Keratinocyte (primary cell): ENCODE measurements around the gene CYP4B1. TPM values are rescaled to one million over a fixed set of nuclear protein-coding genes. Genes with fewer than 3 reads are reported as not detected.

Source experiments
- DNase-seq: peaks from one replicate; pipeline ENCODE4 v3.0.0-alpha.2; 2011; ENCODE audit warnings: low read depth, missing footprints, low spot score
- FAIRE-seq: peaks from 2 replicates; lab custom pipeline; 2011; peaks lifted over from hg19 to GRCh38; lab: Jason Lieb, UNC
- H2AFZ ChIP-seq: 2 replicates; pipeline ENCODE4 v1.6.0; 2012; ENCODE audit warnings: low read length, control low read depth, inconsistent platforms; ENCODE audit not compliant: control insufficient read depth
- H3K27ac ChIP-seq: 2 replicates; pipeline ENCODE4 v1.5.1; 2011; ENCODE audit warnings: low read length; ENCODE audit not compliant: control insufficient read depth, insufficient read depth
- H3K27me3 ChIP-seq: 3 replicates; pipeline ENCODE4 v1.6.0; 2011; ENCODE audit warnings: low read length; ENCODE audit not compliant: control insufficient read depth, insufficient read depth; ENCODE audit errors: extremely low read depth
- H3K36me3 ChIP-seq, 2 experiments: 2 replicates in 1 of 2; 3 replicates in 1 of 2; pipeline ENCODE4 v1.5.1; 2011; ENCODE audit warnings: low read length in 2 of 2, mild to moderate bottlenecking in 1 of 2; ENCODE audit not compliant: control insufficient read depth in 2 of 2, insufficient read depth in 2 of 2; ENCODE audit errors: extremely low read depth in 1 of 2
- H3K4me1 ChIP-seq: 3 replicates; pipeline ENCODE4 v1.5.1; 2011; ENCODE audit warnings: low read length; ENCODE audit not compliant: control insufficient read depth, insufficient read depth; ENCODE audit errors: extremely low read depth
- H3K4me2 ChIP-seq: 3 replicates; pipeline ENCODE4 v1.6.0; 2011; ENCODE audit warnings: low read depth, low read length; ENCODE audit not compliant: control insufficient read depth, insufficient read depth; ENCODE audit errors: extremely low read depth
- H3K4me3 ChIP-seq, 3 experiments: fragments of 200-600 bp in 1 of 3; sonication (generic) in 1 of 3; 2 replicates in 2 of 3; 3 replicates in 1 of 3; pipeline ENCODE4 v1.5.1; 2011 to 2016; ENCODE audit warnings: low read length in 3 of 3, mild to moderate bottlenecking in 3 of 3, control low read depth in 2 of 3, inconsistent platforms in 1 of 3, low read depth in 1 of 3, mixed read lengths in 1 of 3, mixed run types in 1 of 3, moderate library complexity in 1 of 3; ENCODE audit not compliant: control insufficient read depth in 2 of 3, insufficient read depth in 2 of 3; ENCODE audit errors: extremely low read depth in 1 of 3
- H3K79me2 ChIP-seq: 2 replicates; pipeline ENCODE4 v1.6.0; 2012; ENCODE audit warnings: low read length; ENCODE audit not compliant: control insufficient read depth, insufficient read depth
- H3K9ac ChIP-seq: 3 replicates; pipeline ENCODE4 v1.6.0; 2011; ENCODE audit warnings: low read length; ENCODE audit not compliant: control insufficient read depth, insufficient read depth; ENCODE audit errors: extremely low read depth
- H3K9me1 ChIP-seq: 3 replicates; pipeline ENCODE4 v1.6.0; 2011; ENCODE audit warnings: low read length; ENCODE audit not compliant: control insufficient read depth, insufficient read depth; ENCODE audit errors: extremely low read depth
- H3K9me3 ChIP-seq: 2 replicates; pipeline ENCODE4 v1.5.1; 2012; ENCODE audit warnings: low read depth, low read length; ENCODE audit not compliant: control insufficient read depth
- H4K20me1 ChIP-seq: 3 replicates; pipeline ENCODE4 v1.6.0; 2011; ENCODE audit warnings: low read length; ENCODE audit not compliant: control insufficient read depth, insufficient read depth; ENCODE audit errors: extremely low read depth
- CTCF ChIP-seq, 3 experiments: IDR thresholded peaks in 1 of 3; conservative IDR thresholded peaks in 1 of 3; optimal IDR thresholded peaks in 1 of 3; 2 replicates in 2 of 3; 3 replicates in 1 of 3; pipeline versions ENCODE3 to v1.5.1; 2011; ENCODE audit warnings: low read length in 3 of 3, mild to moderate bottlenecking in 3 of 3, moderate library complexity in 2 of 3, control low read depth in 1 of 3, inconsistent platforms in 1 of 3; ENCODE audit not compliant: insufficient read depth in 2 of 3; ENCODE audit errors: extremely low read depth in 1 of 3
- EZH2 ChIP-seq: IDR thresholded peaks from one replicate; pipeline ENCODE4 v1.6.1; 2012; ENCODE audit warnings: inconsistent platforms, mild to moderate bottlenecking, low read length, moderate library complexity
- dilution Hi-C: fragments of 300-500 bp; cut with MboI; formaldehyde crosslinking; loops from one replicate; pipeline ENCODE4 v1.7.0; 2020; ENCODE audit warnings: low sequenced_read_pairs; ENCODE audit not compliant: extremely low pct_ligation_motif_present
- polyA plus RNA-seq, 5 experiments: library from polyadenylated mRNA; depleted of rRNA in 3 of 5; stranded (reverse) in 3 of 5; stranded (forward) in 1 of 5; unstranded in 1 of 5; fragments of >200 nt; gene quantifications; 1 replicate in 1 of 5; 2 replicates in 3 of 5; 3 replicates in 1 of 5; pipeline versions ENCODE4 v1.2.1 to v1.2.3, GENCODE V29; 2011 to 2012; ENCODE audit warnings: missing spikeins in 2 of 5, low read depth in 1 of 5, low replicate concordance in 1 of 5

CYP4B1 gene
- polyA plus RNA-seq, 1 donor (not counting 4 experiments of a cell fraction or from before 2014, with no cell fraction given), result 2.1 TPM

DNA sequence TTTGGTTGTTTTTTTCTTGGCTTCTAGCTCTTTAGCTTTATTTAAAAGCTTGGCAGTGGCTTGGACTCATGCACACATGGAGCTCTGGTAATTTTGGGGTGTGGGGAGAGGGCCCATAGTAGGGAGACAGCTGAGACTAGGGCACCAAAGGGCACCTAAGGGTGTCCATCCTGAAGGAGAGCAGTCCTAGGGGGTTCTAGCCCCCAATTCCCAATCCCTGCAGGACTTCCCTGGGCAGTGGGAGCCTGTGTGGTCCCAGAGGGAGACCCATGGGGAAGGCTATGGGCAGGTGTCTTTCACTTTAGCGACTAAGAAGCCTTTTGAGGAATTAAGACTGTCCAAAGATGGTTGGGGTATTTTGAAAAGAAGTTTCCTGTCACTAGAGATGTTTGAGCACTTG lies 6.9 kb downstream of the CYP4B1 start:
- Histone ChIP-seq H4K20me1 (no peaks in the 10 kb centered on the region), H3K9me1 (no peaks in the 10 kb centered on the region), H2AFZ (no peak overlapping the region), H3K9me3 (no peaks in the 10 kb centered on the region), H3K9ac (no peak overlapping the region), H3K4me2 (no peak overlapping the region), H3K79me2 (no peaks in the 10 kb centered on the region), H3K4me1 (peaks cover 6% of the 10 kb centered on the region), H3K27me3 (peaks cover 4% of the 10 kb centered on the region), H3K4me3 (no peak overlapping the region), H3K36me3 (no peaks in the 10 kb centered on the region), H3K27ac (no peak overlapping the region)
- no peak for FAIRE-seq
- DNase-seq, result no peak
- dilution Hi-C loops, result no loop called here
- TF ChIP-seq EZH2 (no peak), CTCF (optimal IDR thresholded peaks at IDR 0.05 in 1 of 3, IDR thresholded peaks at IDR 0.05 in 1 of 3, conservative IDR thresholded peaks at IDR 0.05 in 1 of 3; ENCODE audit: extremely low read depth in 1 of 3, insufficient read depth in 2 of 3, low read length in 3 of 3) (no peak)

DNA sequence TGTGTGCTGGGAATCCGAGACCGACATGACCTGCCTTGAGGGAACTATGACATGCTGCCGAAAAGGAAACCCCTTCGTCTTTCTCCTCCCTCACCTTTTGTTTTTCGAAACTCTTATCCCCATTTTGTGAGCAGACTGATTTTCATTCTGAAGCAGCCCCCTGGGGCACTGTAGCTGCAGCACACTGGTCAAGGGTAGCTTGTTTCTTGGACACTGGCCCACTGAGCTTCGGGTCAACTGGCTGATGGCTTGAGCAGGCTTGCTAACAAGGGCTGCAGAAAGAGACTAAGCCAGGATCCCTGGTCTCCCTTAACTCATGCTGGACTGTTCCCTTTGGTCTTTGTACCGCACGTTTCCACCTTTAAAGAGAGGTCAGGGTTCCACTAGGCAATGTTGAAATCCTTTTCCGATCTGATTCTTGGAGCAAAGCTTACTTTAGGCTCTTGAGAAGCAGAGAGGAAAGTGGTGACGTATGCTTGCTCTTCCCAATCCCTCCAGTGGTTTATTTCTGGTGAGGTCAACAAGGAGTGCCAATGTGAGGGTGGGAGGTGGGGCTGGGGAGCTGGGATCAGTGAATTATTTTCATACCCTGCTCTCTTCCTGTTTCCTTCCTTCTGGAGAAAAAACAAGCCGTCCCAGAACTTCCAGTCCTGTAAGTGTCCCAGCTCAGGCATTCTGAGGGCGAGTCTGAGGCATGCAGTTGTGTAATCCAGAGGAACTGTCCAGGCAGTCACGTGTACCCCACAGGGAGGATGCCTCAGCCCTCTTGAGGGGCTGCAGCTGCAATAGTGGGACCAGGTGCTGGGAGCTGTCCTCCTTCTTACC lies 7.6 kb downstream of the CYP4B1 start:
- Histone ChIP-seq H3K27me3 (peaks cover 4% of the 10 kb centered on the region), H4K20me1 (no peaks in the 10 kb centered on the region), H3K4me3 (no peak overlapping the region), H3K36me3 (no peaks in the 10 kb centered on the region), H3K4me1 (peaks cover 6% of the 10 kb centered on the region), H3K9me1 (no peaks in the 10 kb centered on the region), H3K9me3 (no peaks in the 10 kb centered on the region), H3K9ac (no peak overlapping the region), H2AFZ (no peak overlapping the region), H3K79me2 (no peaks in the 10 kb centered on the region), H3K27ac (no peak overlapping the region), H3K4me2 (no peak overlapping the region)
- FAIRE-seq (no peak), DNase-seq (no peak)
- TF ChIP-seq CTCF (optimal IDR thresholded peaks at IDR 0.05 in 1 of 3, IDR thresholded peaks at IDR 0.05 in 1 of 3, conservative IDR thresholded peaks at IDR 0.05 in 1 of 3; ENCODE audit: extremely low read depth in 1 of 3, insufficient read depth in 2 of 3, low read length in 3 of 3) (no peak), EZH2 (no peak)
- dilution Hi-C loops, result no loop called here
